Measurements from ENCODE around the gene KDM2B.

The KDM2B gene

GRCh38 chr12:121451961-121452339 is 128.9 kb downstream of the KDM2B start:
- no peak for DNase-seq
- TF ChIP-seq POLR2A (IDR thresholded peaks at IDR 0.05; ENCODE audit: low read length) (no peak), GATA1 (IDR thresholded peaks at IDR 0.05; ENCODE audit: low read depth, low read length) (no peak)

GRCh38 chr12:121448771-121449315 is 132.0 kb downstream of the KDM2B start:
- no peak for DNase-seq
- TF ChIP-seq POLR2A (IDR thresholded peaks at IDR 0.05; ENCODE audit: low read length) (no peak), GATA1 (IDR thresholded peaks at IDR 0.05; ENCODE audit: low read depth, low read length) (no peak)

DNA sequence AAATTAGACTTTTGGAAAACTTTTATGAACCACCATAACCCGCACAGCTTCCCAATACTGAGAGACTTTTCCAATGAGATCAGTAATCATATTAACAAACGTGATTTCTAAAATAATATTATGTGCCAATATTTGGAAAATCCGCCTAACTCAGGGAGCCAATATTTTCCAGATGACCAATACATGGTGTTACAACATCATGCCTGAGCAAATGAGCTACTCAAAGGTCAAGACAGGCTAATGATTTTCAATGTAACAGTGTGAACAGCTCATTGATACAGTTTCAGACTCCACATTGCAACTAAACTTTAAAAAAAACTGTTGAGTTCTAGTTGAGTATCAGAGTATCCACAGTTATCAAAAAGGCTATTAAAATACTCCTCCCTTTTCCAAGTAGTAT is 134.1 kb downstream of the KDM2B start:
- DNase-seq, result no peak

DNA sequence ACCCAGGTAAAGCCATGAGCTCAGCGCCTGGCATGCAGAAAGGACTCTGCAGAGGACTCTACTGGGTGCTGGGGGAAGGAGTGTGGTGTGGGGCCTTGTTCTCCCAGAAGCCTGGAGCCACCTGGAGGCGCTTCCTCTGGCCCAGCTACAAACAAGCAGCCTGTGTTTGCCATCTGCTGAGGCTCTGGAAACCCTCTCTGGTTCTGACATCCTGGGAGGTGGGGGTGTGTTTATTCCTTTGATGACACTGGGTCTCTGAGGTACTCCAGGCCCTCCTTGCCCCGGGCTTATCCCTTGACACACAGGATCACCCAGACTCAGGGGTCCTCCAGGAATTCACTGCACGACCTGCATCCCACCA is 136.0 kb downstream of the KDM2B start:
- DNase-seq, result peak in 1 of 2 experiments; percentile 11
- TF ChIP-seq POLR2A (IDR thresholded peaks at IDR 0.05; ENCODE audit: low read length) (no peak), GATA1 (IDR thresholded peaks at IDR 0.05; ENCODE audit: low read depth, low read length) (no peak)

More for the DNA sequence above, 134.1 kb downstream of the KDM2B start:
- TF ChIP-seq GATA1 (IDR thresholded peaks at IDR 0.05; ENCODE audit: low read depth, low read length), result no peak
- TF ChIP-seq POLR2A (IDR thresholded peaks at IDR 0.05; ENCODE audit: low read length), result no peak

DNA sequence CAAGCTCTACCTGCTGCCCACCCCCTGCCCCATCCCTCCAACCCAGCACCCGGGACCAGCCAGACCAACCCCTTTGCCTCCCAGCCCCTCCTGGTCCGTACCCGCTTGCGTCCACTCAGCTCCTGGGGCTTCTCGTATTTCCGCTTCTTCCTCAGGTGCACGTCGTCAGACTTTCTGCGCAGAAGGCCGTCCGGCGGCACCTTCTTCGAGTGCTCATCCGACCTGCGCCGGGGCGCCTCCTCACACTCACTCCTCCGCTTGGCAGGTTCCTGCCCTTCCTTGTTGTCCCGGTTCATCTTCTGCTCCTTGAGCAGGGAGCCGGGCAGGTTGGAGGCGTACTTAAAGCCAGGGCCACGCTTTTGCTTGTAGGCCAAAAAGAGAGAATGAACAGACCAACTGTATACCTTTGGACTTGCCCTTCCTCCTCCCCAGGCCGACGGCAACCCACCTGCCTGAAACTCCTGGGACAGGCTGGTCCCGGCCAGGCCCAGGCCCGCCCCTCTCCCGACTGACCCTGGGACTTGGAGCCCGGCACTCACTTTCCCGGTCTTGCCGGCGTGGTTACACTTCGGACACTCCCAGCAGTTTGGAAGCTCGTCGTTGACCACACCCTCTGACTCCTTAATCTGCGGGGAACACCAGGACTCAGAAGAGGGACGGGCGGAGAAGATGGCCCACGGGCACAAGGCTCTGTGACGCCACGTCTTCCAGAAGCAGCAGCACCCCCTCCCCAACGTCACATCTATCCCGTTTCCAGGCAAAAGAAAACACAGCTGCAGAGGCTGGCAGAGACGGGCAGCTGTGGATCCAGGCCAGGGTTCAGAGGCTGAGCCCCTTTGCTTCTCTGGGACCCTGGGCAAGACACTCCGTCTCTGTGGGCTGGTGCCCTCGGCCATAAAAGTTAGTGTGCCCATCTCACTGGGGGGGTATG is 136.6 kb downstream of the KDM2B start:
- TF ChIP-seq GATA1 (IDR thresholded peaks at IDR 0.05; ENCODE audit: low read depth, low read length) (no peak), POLR2A (IDR thresholded peaks at IDR 0.05; ENCODE audit: low read length) (no peak)
- no peak for DNase-seq

GRCh38 chr12:121443193-121443870 is 137.5 kb downstream of the KDM2B start:
- peak; percentile 50 to 78 for DNase-seq
- no peak for TF ChIP-seq POLR2A (IDR thresholded peaks at IDR 0.05; ENCODE audit: low read length)
- no peak for TF ChIP-seq GATA1 (IDR thresholded peaks at IDR 0.05; ENCODE audit: low read depth, low read length)

GRCh38 chr12:121442028-121442948 is 138.5 kb downstream of the KDM2B start:
- no peak for DNase-seq
- no peak for TF ChIP-seq POLR2A (IDR thresholded peaks at IDR 0.05; ENCODE audit: low read length)
- no peak for TF ChIP-seq GATA1 (IDR thresholded peaks at IDR 0.05; ENCODE audit: low read depth, low read length)

DNA sequence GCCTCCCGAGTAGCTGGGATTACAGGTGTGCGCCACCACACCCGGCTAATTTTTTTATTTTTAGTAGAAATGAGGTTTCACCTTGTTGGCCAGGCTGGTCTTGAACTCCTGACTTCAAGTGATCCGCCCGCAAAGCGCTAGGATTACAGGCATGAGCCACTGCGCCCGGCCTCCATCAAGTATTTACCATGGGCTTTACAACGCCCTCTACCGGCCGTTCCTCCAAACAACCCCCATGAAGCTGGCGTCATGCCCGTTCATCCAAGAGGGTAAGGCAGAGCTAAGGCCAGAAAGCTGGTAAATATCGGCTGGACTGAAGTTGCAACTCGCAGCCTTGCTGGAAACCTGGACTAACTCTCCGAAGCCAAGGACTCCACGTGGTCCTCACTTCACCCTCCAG is 139.3 kb downstream of the KDM2B start:
- no peak for TF ChIP-seq POLR2A (IDR thresholded peaks at IDR 0.05; ENCODE audit: low read length)
- no peak for TF ChIP-seq GATA1 (IDR thresholded peaks at IDR 0.05; ENCODE audit: low read depth, low read length)
- DNase-seq, result peak; percentile 37 to 41

GRCh38 chr12:121440768-121441167 is 140.1 kb downstream of the KDM2B start:
- DNase-seq, result no peak
- no peak for TF ChIP-seq POLR2A (IDR thresholded peaks at IDR 0.05; ENCODE audit: low read length)
- TF ChIP-seq GATA1 (IDR thresholded peaks at IDR 0.05; ENCODE audit: low read depth, low read length), result no peak

DNA sequence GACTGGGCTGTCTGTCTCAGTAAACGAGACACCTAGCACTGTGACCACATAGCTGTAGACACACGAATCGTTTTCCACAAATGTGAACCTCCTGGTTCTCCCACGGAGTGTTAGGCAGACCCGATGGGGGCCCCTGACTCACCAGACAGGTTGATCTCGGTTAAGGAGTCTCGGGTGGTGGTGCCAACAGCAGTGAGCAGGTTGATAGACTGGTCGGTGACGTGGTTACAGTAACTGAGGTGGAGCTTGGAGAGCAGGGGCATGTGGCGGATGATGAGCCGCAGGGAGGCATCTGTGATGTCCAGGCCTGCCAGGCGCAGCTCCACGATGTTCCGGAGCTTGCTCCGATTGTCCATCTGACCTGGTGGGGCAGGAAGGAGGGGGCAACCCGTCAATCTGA is 141.1 kb downstream of the KDM2B start:
- TF ChIP-seq POLR2A (IDR thresholded peaks at IDR 0.05; ENCODE audit: low read length), result no peak
- DNase-seq, result no peak

DNA sequence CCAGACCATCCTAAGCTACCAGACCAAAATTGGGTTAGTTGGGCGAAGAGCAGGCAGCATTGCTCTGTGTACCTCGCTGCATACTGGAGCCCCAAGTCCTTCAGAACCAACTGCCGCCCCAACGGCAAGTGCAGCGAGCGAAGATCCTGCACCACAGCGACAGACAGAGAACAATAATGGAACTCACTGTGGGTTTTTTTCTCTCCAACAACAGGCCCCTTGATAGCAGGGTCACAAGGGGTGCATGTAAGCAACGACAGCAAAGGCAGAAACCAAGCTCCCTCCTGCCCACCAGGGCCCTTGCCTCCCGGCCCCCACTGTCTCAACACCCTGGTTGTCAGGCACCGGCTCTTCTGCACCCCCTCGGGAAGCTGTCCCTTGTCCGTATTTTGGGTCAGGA is 141.9 kb downstream of the KDM2B start:
- no peak for TF ChIP-seq POLR2A (IDR thresholded peaks at IDR 0.05; ENCODE audit: low read length)
- no peak for TF ChIP-seq GATA1 (IDR thresholded peaks at IDR 0.05; ENCODE audit: low read depth, low read length)
- no peak for DNase-seq

GRCh38 chr12:121436706-121437105 is 144.1 kb downstream of the KDM2B start:
- DNase-seq, result no peak
- no peak for TF ChIP-seq POLR2A (IDR thresholded peaks at IDR 0.05; ENCODE audit: low read length)
- TF ChIP-seq GATA1 (IDR thresholded peaks at IDR 0.05; ENCODE audit: low read depth, low read length), result no peak

GRCh38 chr12:121432740-121433480 is 147.9 kb downstream of the KDM2B start:
- TF ChIP-seq GATA1 (IDR thresholded peaks at IDR 0.05; ENCODE audit: low read depth, low read length) (no peak), POLR2A (IDR thresholded peaks at IDR 0.05; ENCODE audit: low read length) (no peak)
- DNase-seq, result no peak
